Ishikawa (cell line): ENCODE measurements around the gene OTUB1.

Experiments used
- EP300 ChIP-seq: IDR thresholded peaks from 2 replicates; pipeline ENCODE4 v1.6.1; 2012; ENCODE audit warnings: borderline replicate concordance
- FOXM1 ChIP-seq: IDR thresholded peaks from 2 replicates; pipeline ENCODE4 v1.6.1; 2012; ENCODE audit warnings: low read depth, borderline replicate concordance
- NFIC ChIP-seq: IDR thresholded peaks from 2 replicates; pipeline ENCODE4 v1.6.1; 2012
- RAD21 ChIP-seq: IDR thresholded peaks from 2 replicates; pipeline ENCODE4 v1.6.1; 2012; ENCODE audit warnings: low read depth
- TAF1 ChIP-seq: IDR thresholded peaks from 2 replicates; pipeline ENCODE4 v1.6.1; 2012; ENCODE audit warnings: low read depth, mild to moderate bottlenecking
- TCF12 ChIP-seq: IDR thresholded peaks from 2 replicates; pipeline ENCODE4 v1.6.1; 2012; ENCODE audit warnings: low read depth
- TF ChIP-seq, protein P1 (sequence below): IDR thresholded peaks from 2 replicates; pipeline ENCODE4 v1.6.1; 2012

DNA sequence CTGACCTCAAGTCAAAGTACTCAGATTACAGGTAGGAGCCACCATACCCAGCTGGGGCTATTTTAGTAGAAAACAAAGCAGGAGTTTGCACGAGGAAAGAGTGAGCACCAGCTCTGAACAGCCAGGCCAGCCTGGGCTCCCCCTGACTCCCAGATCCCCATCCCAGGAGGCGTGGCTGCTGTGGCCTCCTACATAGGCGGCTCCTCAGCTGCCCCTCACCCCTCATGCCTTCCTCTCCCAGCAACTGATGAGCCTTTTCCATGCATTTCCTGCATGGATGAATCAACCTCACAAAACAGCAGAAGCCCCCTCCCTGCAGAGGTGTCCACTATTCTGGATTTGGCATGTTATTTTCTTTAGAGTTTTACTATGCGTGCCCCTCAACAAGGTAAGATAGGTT lies 39.0 kb downstream of the OTUB1 start:
- TF ChIP-seq TAF1 (no peak), TCF12 (no peak), RAD21 (no peak), NFIC (no peak), EP300 (no peak), FOXM1 (no peak)
- TF ChIP-seq, protein P1, sequence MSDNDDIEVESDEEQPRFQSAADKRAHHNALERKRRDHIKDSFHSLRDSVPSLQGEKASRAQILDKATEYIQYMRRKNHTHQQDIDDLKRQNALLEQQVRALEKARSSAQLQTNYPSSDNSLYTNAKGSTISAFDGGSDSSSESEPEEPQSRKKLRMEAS: no peak
